Endothelial cell of umbilical vein (primary cell): ENCODE measurements around the gene GPATCH4. TPM values are rescaled to one million over a fixed set of nuclear protein-coding genes. Genes with fewer than 3 reads are reported as not detected.

Experiments
- BruUV-seq: library from RNA; stranded (reverse); fragments of 400-500 nt; replicated peaks from 2 replicates; lab custom pipeline; 2021; lab: Mats Ljungman, UMichigan
- CTCF ChIA-PET: fragments of 300-600, 350-600 bp; sonication (Branson Sonifier 250); formaldehyde crosslinking; loops from one replicate; lab custom pipeline; 2021; ENCODE audit warnings: antibody characterized with exemption, inconsistent platforms; lab: Charles Lee
- POLR2A ChIA-PET: fragments of 300-600, 350-600 bp; sonication (Branson Sonifier 250); formaldehyde crosslinking; loops from one replicate; lab custom pipeline; 2021; ENCODE audit warnings: antibody characterized with exemption, inconsistent platforms; lab: Charles Lee
- DNase-seq: peaks from one replicate; pipeline ENCODE4 v3.0.0-alpha.2; 2011; ENCODE audit warnings: low read depth, low spot score
- FAIRE-seq: peaks from 2 replicates; lab custom pipeline; 2011; peaks lifted over from hg19 to GRCh38; lab: Jason Lieb, UNC
- H2AFZ ChIP-seq: 2 replicates; pipeline ENCODE4 v1.6.0; 2012; ENCODE audit warnings: low read depth, low read length, control low read depth, inconsistent platforms
- H3K27ac ChIP-seq: 2 replicates; pipeline ENCODE4 v1.5.1; 2011; ENCODE audit warnings: low read depth, mild to moderate bottlenecking, control low read depth, low read length, moderate library complexity; ENCODE audit not compliant: insufficient read depth
- H3K27me3 ChIP-seq, 2 experiments: 2 replicates each; pipeline versions ENCODE4 v1.6.0 to v1.6.1; 2011; ENCODE audit warnings: low read length in 2 of 2, mixed read lengths in 1 of 2; ENCODE audit not compliant: control insufficient read depth in 2 of 2, insufficient read depth in 2 of 2
- H3K36me3 ChIP-seq, 2 experiments: 2 replicates in 1 of 2; 3 replicates in 1 of 2; pipeline ENCODE4 v1.5.1; 2011; ENCODE audit warnings: low read length in 2 of 2, mild to moderate bottlenecking in 1 of 2, moderate library complexity in 1 of 2; ENCODE audit not compliant: control insufficient read depth in 2 of 2, insufficient read depth in 2 of 2; ENCODE audit errors: extremely low read depth in 1 of 2
- H3K4me1 ChIP-seq: 3 replicates; pipeline ENCODE4 v1.5.1; 2011; ENCODE audit warnings: mild to moderate bottlenecking, low read length; ENCODE audit not compliant: control insufficient read depth, insufficient read depth; ENCODE audit errors: extremely low read depth
- H3K4me2 ChIP-seq: 2 replicates; pipeline ENCODE4 v1.6.1; 2011; ENCODE audit warnings: low read length, control low read depth, mixed read lengths; ENCODE audit not compliant: insufficient read depth
- H3K4me3 ChIP-seq, 3 experiments: fragments of 200-600 bp in 1 of 3; sonication (generic), shearing (Covaris generic) in 1 of 3; replicated peaks in 1 of 3; 2 replicates each; pipeline ENCODE4 v1.5.1; 2011 to 2016; ENCODE audit warnings: control low read depth in 3 of 3, low read length in 3 of 3, mild to moderate bottlenecking in 2 of 3, inconsistent platforms in 1 of 3, low read depth in 1 of 3, moderate library complexity in 1 of 3; ENCODE audit not compliant: insufficient read depth in 1 of 3
- H3K79me2 ChIP-seq: 2 replicates; pipeline ENCODE4 v1.6.0; 2012; ENCODE audit warnings: low read length, inconsistent platforms; ENCODE audit not compliant: control insufficient read depth, insufficient read depth
- H3K9ac ChIP-seq: replicated peaks from 2 replicates; pipeline ENCODE3; 2011; ENCODE audit warnings: low read length, control low read depth; ENCODE audit not compliant: insufficient read depth; ENCODE audit errors: extremely low read depth
- H3K9me1 ChIP-seq: replicated peaks from 3 replicates; pipeline ENCODE4 v1.6.0; 2011; ENCODE audit warnings: mild to moderate bottlenecking, low read length; ENCODE audit not compliant: control insufficient read depth, insufficient read depth; ENCODE audit errors: extremely low read depth
- H3K9me3 ChIP-seq: replicated peaks from 2 replicates; pipeline ENCODE4 v1.5.1; 2012; ENCODE audit warnings: low read length, inconsistent platforms; ENCODE audit not compliant: control insufficient read depth, insufficient read depth
- H4K20me1 ChIP-seq: replicated peaks from 2 replicates; pipeline ENCODE3; 2011; ENCODE audit warnings: mild to moderate bottlenecking, low read length; ENCODE audit not compliant: control insufficient read depth, insufficient read depth; ENCODE audit errors: extremely low read depth
- CTCF ChIP-seq, 2 donors: IDR thresholded peaks; 1 replicate in 1 of 2; 2 replicates in 1 of 2; pipeline ENCODE4 v1.5.1; 2011; ENCODE audit warnings: low read length in 2 of 2, mild to moderate bottlenecking in 2 of 2, moderate library complexity in 2 of 2, control low read depth in 1 of 2, inconsistent platforms in 1 of 2, low read depth in 1 of 2; ENCODE audit not compliant: insufficient read depth in 1 of 2; ENCODE audit errors: extremely low read depth in 1 of 2
- EZH2 ChIP-seq: IDR thresholded peaks from 2 replicates; pipeline ENCODE4 v1.6.1; 2012; ENCODE audit warnings: borderline replicate concordance, low read depth, mild to moderate bottlenecking, moderate library complexity, low read length, inconsistent platforms; ENCODE audit not compliant: severe bottlenecking
- FOS ChIP-seq: IDR thresholded peaks from 2 replicates; pipeline ENCODE4 v1.6.1; 2011; ENCODE audit warnings: mild to moderate bottlenecking, low read length, moderate library complexity, borderline replicate concordance; ENCODE audit not compliant: insufficient read depth
- GATA2 ChIP-seq: IDR thresholded peaks from 2 replicates; pipeline ENCODE4 v1.7.0; 2011; ENCODE audit warnings: low read depth, mild to moderate bottlenecking, moderate library complexity, mixed read lengths, low read length; ENCODE audit not compliant: insufficient read length, insufficient read depth
- JUN ChIP-seq: IDR thresholded peaks from 2 replicates; pipeline ENCODE4 v1.6.1; 2011; ENCODE audit warnings: borderline replicate concordance, low read depth; ENCODE audit not compliant: insufficient read length, insufficient read depth
- MAX ChIP-seq: IDR thresholded peaks from 2 replicates; pipeline ENCODE4 v1.6.1; 2011; ENCODE audit not compliant: insufficient read depth, insufficient read length
- MYC ChIP-seq: IDR thresholded peaks from one replicate; pipeline ENCODE4 v1.6.1; 2011; ENCODE audit warnings: mild to moderate bottlenecking, low read depth, low read length
- POLR2A ChIP-seq: IDR thresholded peaks from 2 replicates; pipeline ENCODE4 v1.6.1; 2012; ENCODE audit warnings: low read depth, mild to moderate bottlenecking, control low read depth, low read length
- POLR2AphosphoS5 ChIP-seq: IDR thresholded peaks from 2 replicates; pipeline ENCODE4 v1.6.1; 2012; ENCODE audit warnings: low read depth, mild to moderate bottlenecking, control low read depth, low read length, moderate library complexity; ENCODE audit not compliant: insufficient read depth
- dilution Hi-C: fragments of 300-500 bp; cut with MboI; formaldehyde crosslinking; loops from one replicate; pipeline ENCODE4 v1.15.0; 2019; ENCODE audit warnings: low sequenced_read_pairs; ENCODE audit not compliant: extremely low pct_ligation_motif_present
- intact Hi-C: fragments of 100-400 bp; cut with micrococcal nuclease; formaldehyde crosslinking; loops from one replicate; pipeline ENCODE4 v1.10.0; 2022
- polyA plus RNA-seq, 4 experiments: library from polyadenylated mRNA; depleted of rRNA in 3 of 4; stranded (reverse) in 3 of 4; unstranded in 1 of 4; fragments of >200 nt; gene quantifications; 2 replicates each; pipeline versions ENCODE4 v1.2.1 to v1.2.3, GENCODE V29; 2011 to 2012; ENCODE audit warnings: missing spikeins in 1 of 4
- total RNA-seq: library from RNA; stranded (reverse); gene quantifications from 2 replicates; pipeline ENCODE4 v1.2.3, GENCODE V29; 2021

Gene GPATCH4
- total and polyA plus RNA-seq, 2 donors (not counting 3 experiments of a cell fraction or from before 2014, with no cell fraction given), result 22.4 to 29.2 TPM

GRCh38 chr1:156639601-156640101, 38.4 kb upstream of the GPATCH4 start:
- H3K9me1 ChIP-seq, result no peaks in the 10 kb centered on the region
- H3K4me1 ChIP-seq, result no peaks in the 10 kb centered on the region
- ChIA-PET CTCF (interaction anchor here (0.9 to 2.1 kb wide), 4 partner anchors 9 to 50 kb away, joined by 5 to 8 read pairs (median 6); no protein-coding TSS in a partner anchor), POLR2A (no interaction called here)
- no peaks in the 10 kb centered on the region for H3K79me2 ChIP-seq
- H4K20me1 ChIP-seq, result no peaks in the 10 kb centered on the region
- H3K9ac ChIP-seq, result no peak overlapping the region
- intact Hi-C loops (no loop called here), dilution Hi-C loops (no loop called here)
- H2AFZ ChIP-seq, result no peak overlapping the region
- H3K36me3 ChIP-seq, result no peaks in the 10 kb centered on the region
- FAIRE-seq, result no peak
- H3K4me3 ChIP-seq, result no peak overlapping the region
- DNase-seq, result no peak
- H3K27ac ChIP-seq, result no peak overlapping the region
- H3K4me2 ChIP-seq, result no peak overlapping the region
- TF ChIP-seq EZH2, result no peak
- no peak for TF ChIP-seq POLR2A
- no peak for TF ChIP-seq MAX
- TF ChIP-seq JUN, result no peak
- TF ChIP-seq CTCF (IDR thresholded peaks at IDR 0.05; ENCODE audit: extremely low read depth in 1 of 2, insufficient read depth in 1 of 2, low read depth in 1 of 2, low read length in 2 of 2), result no peak
- no peak for TF ChIP-seq GATA2
- TF ChIP-seq MYC, result no peak
- no peak for TF ChIP-seq FOS
- no peak for TF ChIP-seq POLR2AphosphoS5
- H3K27me3 ChIP-seq, result peaks cover 62 to 70% of the 10 kb centered on the region in 2 experiments
- H3K9me3 ChIP-seq, result no peaks in the 10 kb centered on the region
- BruUV-seq, result no TSS peak
